Testis (tissue), 3 donors: ENCODE data around the gene FYCO1. TPM values are rescaled to one million over a fixed set of nuclear protein-coding genes. Genes with fewer than 3 reads are reported as not detected.

ENCODE experiments used
- DNase-seq: peaks from one replicate; pipeline ENCODE4 v3.0.0-alpha.2; 2019
- H3K27ac ChIP-seq, 2 donors: fragments of 200-600 bp; sonication (generic); one replicate each; pipeline ENCODE4 v1.5.1; 2019
- H3K27me3 ChIP-seq: fragments of 200-600 bp; sonication (generic); one replicate; pipeline ENCODE4 v1.5.1; 2019
- H3K36me3 ChIP-seq: fragments of 200-600 bp; sonication (generic); one replicate; pipeline ENCODE4 v1.5.1; 2017; ENCODE audit warnings: low read depth; ENCODE audit errors: missing control alignments
- H3K4me1 ChIP-seq: fragments of 200-600 bp; sonication (generic); one replicate; pipeline ENCODE4 v1.5.1; 2019
- H3K4me3 ChIP-seq, 2 donors: fragments of 200-600 bp; sonication (generic); one replicate each; pipeline ENCODE4 v1.5.1; 2017 to 2019
- H3K9me3 ChIP-seq: fragments of 200-600 bp; sonication (generic); one replicate; pipeline ENCODE4 v1.5.1; 2017
- POLR2A ChIP-seq: fragments of 450-650 bp; IDR thresholded peaks from one replicate; pipeline ENCODE4 v1.6.1; 2017; ENCODE audit warnings: antibody characterized with exemption, mild to moderate bottlenecking, moderate library complexity
- WGBS, 2 donors: methylation state at CpG; one replicate each; pipeline ENCODE4 v1.1.5; 2018; 5-methylcytosine and 5-hydroxymethylcytosine counted together
- intact Hi-C: fragments of 100-400 bp; cut with DNase I; formaldehyde crosslinking; loops from one replicate; pipeline ENCODE4 v1.15.1; 2023; ENCODE audit warnings: low total_unique reads
- polyA plus RNA-seq: library from polyadenylated mRNA; stranded (reverse); fragments of 350-450 nt; fragmentation: Illumina TruSeq; extraction: RNeasy Lipid Tissue Mini Kit (QIAGEN cat#74804); gene quantifications from one replicate; pipeline ENCODE4 v1.2.3, GENCODE V29; 2014; ENCODE audit warnings: low read depth, low replicate concordance; ENCODE audit not compliant: insufficient read depth
- total RNA-seq, 2 donors: library from RNA; depleted of rRNA; stranded (reverse); fragments of >200 nt; gene quantifications; one replicate each; pipeline ENCODE4 v1.2.3, GENCODE V29; 2016
- TF ChIP-seq, protein P1 (sequence below), 3 experiments: fragments of 450-650 bp in 2 of 3; fragments of 200-600 bp in 1 of 3; sonication (generic) in 1 of 3; IDR thresholded peaks; one replicate each; pipeline ENCODE4 v1.5.1; 2016 to 2019; ENCODE audit warnings: antibody characterized with exemption in 3 of 3, mild to moderate bottlenecking in 2 of 3, moderate library complexity in 1 of 3

FYCO1 gene
- total and polyA plus RNA-seq, 3 donors from 2014 or later = 12.8 to 24.2 (median 21.7) TPM

DNA sequence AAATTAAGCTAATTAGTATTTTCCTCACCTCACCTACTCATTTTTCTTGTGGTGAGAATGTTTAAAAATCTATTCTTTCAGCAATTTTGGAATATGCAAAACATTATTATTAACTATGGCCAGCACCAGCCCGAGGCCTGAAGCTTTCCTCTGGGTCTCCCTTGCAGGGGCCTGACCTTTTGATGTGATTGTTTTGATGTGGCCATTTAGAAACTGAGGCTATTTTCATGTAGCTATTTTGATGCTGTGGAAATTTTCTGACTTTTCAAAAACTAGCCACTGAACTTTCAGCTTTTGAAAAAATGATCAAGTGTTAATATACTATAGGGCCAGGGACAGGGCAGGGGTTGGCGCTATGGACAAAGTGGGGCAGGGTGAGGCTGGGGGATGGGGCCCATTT lies 117.5 kb downstream of the FYCO1 start:
- Histone ChIP-seq H3K9me3 (no peaks in the 10 kb centered on the region), H3K27me3 (no peaks in the 10 kb centered on the region), H3K27ac (no peak overlapping the region), H3K36me3 (no peaks in the 10 kb centered on the region), H3K4me3 (no peak overlapping the region), H3K4me1 (no peaks in the 10 kb centered on the region)
- 87 to 100% methylated on average over 2 of the region's 2 CpGs for WGBS, 2 donors
- no peak for TF ChIP-seq POLR2A
- TF ChIP-seq, protein P1, sequence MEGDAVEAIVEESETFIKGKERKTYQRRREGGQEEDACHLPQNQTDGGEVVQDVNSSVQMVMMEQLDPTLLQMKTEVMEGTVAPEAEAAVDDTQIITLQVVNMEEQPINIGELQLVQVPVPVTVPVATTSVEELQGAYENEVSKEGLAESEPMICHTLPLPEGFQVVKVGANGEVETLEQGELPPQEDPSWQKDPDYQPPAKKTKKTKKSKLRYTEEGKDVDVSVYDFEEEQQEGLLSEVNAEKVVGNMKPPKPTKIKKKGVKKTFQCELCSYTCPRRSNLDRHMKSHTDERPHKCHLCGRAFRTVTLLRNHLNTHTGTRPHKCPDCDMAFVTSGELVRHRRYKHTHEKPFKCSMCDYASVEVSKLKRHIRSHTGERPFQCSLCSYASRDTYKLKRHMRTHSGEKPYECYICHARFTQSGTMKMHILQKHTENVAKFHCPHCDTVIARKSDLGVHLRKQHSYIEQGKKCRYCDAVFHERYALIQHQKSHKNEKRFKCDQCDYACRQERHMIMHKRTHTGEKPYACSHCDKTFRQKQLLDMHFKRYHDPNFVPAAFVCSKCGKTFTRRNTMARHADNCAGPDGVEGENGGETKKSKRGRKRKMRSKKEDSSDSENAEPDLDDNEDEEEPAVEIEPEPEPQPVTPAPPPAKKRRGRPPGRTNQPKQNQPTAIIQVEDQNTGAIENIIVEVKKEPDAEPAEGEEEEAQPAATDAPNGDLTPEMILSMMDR (IDR thresholded peaks at IDR 0.05) = no peak
- DNase-seq = no peak
- intact Hi-C loops = no loop called here

DNA sequence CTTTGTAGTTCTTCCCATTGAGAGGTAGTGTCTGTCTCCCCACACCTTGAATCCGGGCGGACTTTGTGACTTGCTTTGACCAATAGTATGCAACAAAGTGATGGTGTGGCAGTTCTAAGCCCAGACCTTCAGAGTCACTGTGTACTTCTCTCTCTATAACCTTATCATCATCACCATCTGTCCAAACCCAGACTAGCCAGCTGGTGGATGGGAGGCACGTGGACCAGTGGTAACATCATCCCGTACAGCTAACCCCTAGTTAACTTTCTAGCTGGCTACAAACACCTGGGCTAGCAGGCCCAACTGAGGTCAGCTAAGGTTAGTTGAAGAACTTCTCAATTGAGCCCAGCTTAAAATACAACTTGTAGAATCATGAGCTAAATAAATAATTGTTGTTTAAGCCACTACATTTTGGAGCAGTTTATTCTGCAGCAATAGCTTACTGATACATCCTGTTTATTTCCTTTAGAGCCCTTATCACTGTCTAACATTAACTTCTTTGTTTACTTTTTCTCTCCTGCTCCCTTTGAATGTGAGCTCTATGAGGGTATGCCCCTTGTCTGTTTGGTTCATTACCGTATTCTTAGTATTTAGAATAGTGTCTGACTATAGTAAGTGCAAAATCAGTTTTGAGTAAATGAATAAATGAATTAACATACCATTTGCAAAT lies 120.8 kb downstream of the FYCO1 start:
- H3K4me3 ChIP-seq = no peak overlapping the region
- no peaks in the 10 kb centered on the region for H3K36me3 ChIP-seq
- H3K4me1 ChIP-seq = no peaks in the 10 kb centered on the region
- H3K27ac ChIP-seq = no peak overlapping the region
- DNase-seq = no peak
- TF ChIP-seq, protein P1 (IDR thresholded peaks at IDR 0.05) = no peak
- no peak for TF ChIP-seq POLR2A
- WGBS, 2 donors = 84 to 87% methylated on average over 4 to 5 of the region's 5 CpGs
- intact Hi-C loops = no loop called here
- H3K27me3 ChIP-seq = no peaks in the 10 kb centered on the region
- H3K9me3 ChIP-seq = no peaks in the 10 kb centered on the region

DNA sequence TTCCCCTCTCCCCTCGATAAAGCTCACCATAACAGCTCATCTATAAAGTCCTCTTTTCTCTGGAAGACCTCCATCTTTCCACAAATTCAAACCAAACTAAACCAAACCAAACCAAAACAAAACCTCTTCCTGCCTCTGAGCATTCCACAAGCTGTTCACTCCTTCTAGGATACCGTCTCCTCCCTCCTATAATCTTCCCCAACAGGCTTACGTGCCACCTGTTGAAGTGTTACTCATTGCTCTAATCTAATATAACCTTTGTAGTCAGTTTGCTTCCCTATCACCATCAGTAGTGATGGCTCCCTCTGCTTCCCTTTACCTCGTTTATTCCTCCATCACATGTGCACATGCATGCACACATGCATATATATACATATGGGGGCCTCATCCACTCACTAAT lies 122.0 kb downstream of the FYCO1 start:
- 92 to 94% methylated on average over 4 of the region's 4 CpGs for WGBS, 2 donors
- intact Hi-C loops = no loop called here
- no peak overlapping the region for H3K4me3 ChIP-seq

DNA sequence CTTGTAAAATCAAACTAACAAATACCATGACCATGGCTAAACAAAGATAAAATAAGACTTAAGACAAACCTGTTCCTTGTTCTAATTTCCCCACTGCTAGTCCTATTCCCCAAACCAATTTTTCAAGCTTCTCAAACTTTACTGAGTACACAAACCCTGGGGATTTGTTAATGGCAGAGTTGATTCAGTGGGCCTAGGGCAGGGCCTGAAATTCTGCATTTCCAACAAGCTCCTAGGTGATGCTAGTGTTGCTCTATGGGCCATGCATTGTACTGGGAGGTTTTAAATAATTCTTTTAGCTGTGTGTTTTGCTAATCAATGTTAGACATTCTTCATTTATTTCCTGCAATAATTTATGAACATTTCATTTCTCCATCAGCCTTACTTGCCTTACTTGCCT lies 122.6 kb downstream of the FYCO1 start:
- DNase-seq = no peak
- TF ChIP-seq, protein P1 (IDR thresholded peaks at IDR 0.05) = no peak
- TF ChIP-seq POLR2A = no peak
- no peaks in the 10 kb centered on the region for H3K36me3 ChIP-seq
- H3K4me1 ChIP-seq = no peaks in the 10 kb centered on the region
- no peaks in the 10 kb centered on the region for H3K27me3 ChIP-seq
- no peak overlapping the region for H3K4me3 ChIP-seq
- no peaks in the 10 kb centered on the region for H3K9me3 ChIP-seq
- intact Hi-C loops = no loop called here
- H3K27ac ChIP-seq = no peak overlapping the region

More for the DNA sequence above, 122.0 kb downstream of the FYCO1 start:
- no peak for DNase-seq
- Histone ChIP-seq H3K27ac (no peak overlapping the region), H3K36me3 (no peaks in the 10 kb centered on the region), H3K27me3 (no peaks in the 10 kb centered on the region), H3K4me1 (no peaks in the 10 kb centered on the region), H3K9me3 (no peaks in the 10 kb centered on the region)
- TF ChIP-seq, protein P1 (IDR thresholded peaks at IDR 0.05) = no peak
- no peak for TF ChIP-seq POLR2A

DNA sequence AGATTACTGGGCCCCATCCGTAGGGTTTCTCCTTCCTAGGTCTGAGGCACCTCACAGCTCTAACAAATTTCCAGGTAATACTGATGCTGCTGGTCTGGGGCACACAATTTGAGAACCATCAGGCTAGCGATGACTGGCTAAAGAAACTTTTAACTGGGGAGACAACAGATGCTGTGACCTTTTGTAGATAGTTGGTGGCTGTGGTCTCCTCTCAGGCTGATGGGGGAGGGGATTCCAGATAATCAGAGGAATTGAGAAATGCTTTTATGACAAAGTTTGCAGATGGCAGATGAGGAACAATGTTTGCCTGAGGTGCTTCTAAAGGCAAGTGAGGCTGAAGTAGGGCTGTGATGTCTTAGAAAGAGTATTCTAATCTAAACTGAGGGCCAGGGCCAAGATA lies 123.1 kb downstream of the FYCO1 start:
- intact Hi-C loops = no loop called here
- Histone ChIP-seq H3K27me3 (no peaks in the 10 kb centered on the region), H3K4me1 (no peaks in the 10 kb centered on the region), H3K4me3 (no peak overlapping the region), H3K27ac (no peak overlapping the region), H3K9me3 (no peaks in the 10 kb centered on the region), H3K36me3 (no peaks in the 10 kb centered on the region)
- DNase-seq = no peak
- no peak for TF ChIP-seq POLR2A
- TF ChIP-seq, protein P1 (IDR thresholded peaks at IDR 0.05) = no peak
- 72 to 86% methylated on average over 2 of the region's 2 CpGs for WGBS, 2 donors
